K562 (cell line): ENCODE results near the gene DCAF7. TPM values are rescaled to one million over a fixed set of nuclear protein-coding genes. Genes with fewer than 3 reads are reported as not detected.

Experiments used
- ATAC-seq: fragments of 200-7000 bp; cut with Tn5 transposase; 3 replicates; pipeline ENCODE4 v1.9.1; 2020; ENCODE audit warnings: moderate library complexity
- BruUV-seq: library from RNA; stranded (reverse); fragments of 400-500 nt; replicated peaks from 2 replicates; lab custom pipeline; 2021; lab: Mats Ljungman, UMichigan
- CTCF ChIA-PET: fragments of 300-600 bp; formaldehyde crosslinking; extraction: SDS; loops from one replicate; lab custom pipeline; 2021; ENCODE audit warnings: low intra/inter-chr PET ratio; lab: Yijun Ruan, JAX
- POLR2A ChIA-PET: fragments of 300-600, 350-650 bp; sonication (Branson Sonifier 250); formaldehyde crosslinking; extraction: SDS; loops from one replicate; lab custom pipeline; 2021; ENCODE audit warnings: antibody characterized with exemption, inconsistent platforms; lab: Yijun Ruan, JAX
- DNase-seq, 4 experiments: peaks; one replicate each; pipeline versions ENCODE4 v3.0.0 to v3.0.0-alpha.2; 2011 to 2018; ENCODE audit warnings: low spot score in 3 of 4, mixed read lengths in 3 of 4; ENCODE audit errors: extremely low read depth in 1 of 4
- FAIRE-seq: peaks from 2 replicates; lab custom pipeline; 2011; peaks lifted over from hg19 to GRCh38; lab: Jason Lieb, UNC
- H2AFZ ChIP-seq: 2 replicates; pipeline ENCODE4 v1.6.0; 2011; ENCODE audit warnings: low read depth, low read length, control low read depth, inconsistent platforms
- H3K27ac ChIP-seq: fragments of 200-600 bp; 3 replicates; pipeline ENCODE4 v1.8.0; 2011; ENCODE audit warnings: low read depth, mild to moderate bottlenecking, control low read depth, inconsistent platforms, low read length, moderate library complexity, mixed read lengths; ENCODE audit errors: extremely low read depth
- H3K27me3 ChIP-seq, 2 experiments: fragments of 300-600 bp in 1 of 2; 2 replicates in 1 of 2; 3 replicates in 1 of 2; pipeline versions ENCODE4 v1.6.0 to v1.8.0; 2011; ENCODE audit warnings: inconsistent platforms in 2 of 2, low read length in 2 of 2, mild to moderate bottlenecking in 1 of 2, mixed read lengths in 1 of 2, moderate library complexity in 1 of 2; ENCODE audit not compliant: control insufficient read depth in 2 of 2, insufficient read depth in 2 of 2
- H3K36me3 ChIP-seq: fragments of 300-600 bp; 3 replicates; pipeline ENCODE4 v1.8.0; 2011; ENCODE audit warnings: mild to moderate bottlenecking, low read length, inconsistent platforms; ENCODE audit not compliant: control insufficient read depth, insufficient read depth
- H3K4me1 ChIP-seq, 2 experiments: fragments of 200-600 bp in 1 of 2; replicated peaks in 1 of 2; 2 replicates in 1 of 2; 3 replicates in 1 of 2; pipeline versions ENCODE4 v1.5.1 to v1.8.0; 2011; ENCODE audit warnings: inconsistent platforms in 2 of 2, low read length in 2 of 2, mild to moderate bottlenecking in 1 of 2, mixed read lengths in 1 of 2, moderate library complexity in 1 of 2; ENCODE audit not compliant: control insufficient read depth in 2 of 2, insufficient read depth in 2 of 2
- H3K4me2 ChIP-seq: 2 replicates; pipeline ENCODE4 v1.6.1; 2011; ENCODE audit warnings: low read length, control low read depth, inconsistent platforms, mixed read lengths; ENCODE audit not compliant: insufficient read depth
- H3K4me3 ChIP-seq: fragments of 200-600 bp; sonication (generic), shearing (Covaris generic); 2 replicates; pipeline ENCODE4 v1.5.1; 2016; ENCODE audit warnings: control low read depth, inconsistent platforms
- H3K79me2 ChIP-seq: fragments of 200-600 bp; 3 replicates; pipeline ENCODE4 v1.8.0; 2011; ENCODE audit warnings: low read length, inconsistent platforms; ENCODE audit not compliant: control insufficient read depth, insufficient read depth
- H3K9ac ChIP-seq, 2 experiments: 2 replicates each; pipeline versions ENCODE4 v1.6.0 to v1.6.1; 2011; ENCODE audit warnings: low read depth in 2 of 2, low read length in 2 of 2, control low read depth in 1 of 2, inconsistent platforms in 1 of 2, mild to moderate bottlenecking in 1 of 2, mixed read lengths in 1 of 2; ENCODE audit not compliant: insufficient read depth in 1 of 2
- H3K9me1 ChIP-seq: one replicate; pipeline ENCODE4 v1.6.0; 2011; ENCODE audit warnings: inconsistent platforms, mild to moderate bottlenecking, low read length, moderate library complexity; ENCODE audit not compliant: control insufficient read depth, insufficient read depth
- H3K9me3 ChIP-seq: replicated peaks from 2 replicates; pipeline ENCODE4 v1.5.1; 2011; ENCODE audit warnings: low read depth, low read length, inconsistent platforms; ENCODE audit not compliant: control insufficient read depth, insufficient read depth
- H4K20me1 ChIP-seq: replicated peaks from 2 replicates; pipeline ENCODE4 v1.6.1; 2011; ENCODE audit warnings: low read length, inconsistent platforms, mixed read lengths; ENCODE audit not compliant: control insufficient read depth, insufficient read depth
- BCOR ChIP-seq: fragments of 450-650 bp; IDR thresholded peaks from 2 replicates; pipeline ENCODE4 v1.6.1; 2016
- PCBP1 ChIP-seq: fragments of 200-400 bp; formaldehyde crosslinking; IDR thresholded peaks from 2 replicates; pipeline ENCODE4 v1.6.1; 2018; ENCODE audit warnings: mild to moderate bottlenecking, low read depth, low read length; ENCODE audit not compliant: poor library complexity, severe bottlenecking
- POU5F1 ChIP-seq: fragments of 150-350 bp; IDR thresholded peaks from 2 replicates; pipeline ENCODE4 v1.6.1; 2014; ENCODE audit warnings: borderline replicate concordance, low read length, low read depth, mild to moderate bottlenecking; ENCODE audit not compliant: partially characterized antibody
- SMAD3 ChIP-seq: fragments of 450-650 bp; formaldehyde crosslinking; conservative IDR thresholded peaks from 2 replicates; pipeline ENCODE4 v1.4.0; 2020; ENCODE audit warnings: mild to moderate bottlenecking
- TGIF2 ChIP-seq: sonication (generic); formaldehyde crosslinking; IDR thresholded peaks from 2 replicates; pipeline ENCODE4 v1.8.1; 2022; ENCODE audit warnings: mild to moderate bottlenecking, missing genetic modification reagents, moderate library complexity
- WGBS: fragments of 100-300 bp; shearing (Covaris generic); methylation state at CpG from one replicate; pipeline ENCODE4 v1.1.6; 2016; ENCODE audit warnings: low coverage, mixed read lengths; ENCODE audit not compliant: insufficient coverage; ENCODE audit errors: missing lambda C conversion rate; 5-methylcytosine and 5-hydroxymethylcytosine counted together
- in situ Hi-C: fragments of 300-500 bp; cut with MboI; formaldehyde crosslinking; loops from 4 replicates; pipeline ENCODE4 v1.15.0; 2018; ENCODE audit warnings: inconsistent platforms, mixed read lengths
- intact Hi-C: fragments of 100-400 bp; cut with micrococcal nuclease; formaldehyde crosslinking; loops from 2 replicates; pipeline ENCODE4 v1.14.2; 2022
- polyA plus RNA-seq, 8 experiments: library from polyadenylated mRNA; depleted of rRNA in 4 of 8; stranded (reverse) in 5 of 8; unstranded in 3 of 8; fragments of >200 nt; fragmentation: Nextera tagmentation in 2 of 8; fragmentation: Illumina TruSeq in 1 of 8; extraction: Ambion mirVana in 2 of 8; extraction: Trizol in 1 of 8; gene quantifications; 2 replicates each; pipeline versions ENCODE4 v1.2.1 to v1.2.3, GENCODE V29; 2011 to 2014; ENCODE audit warnings: inconsistent platforms in 1 of 8, missing spikeins in 1 of 8
- total RNA-seq, 7 experiments: library from RNA; depleted of rRNA in 6 of 7; stranded (reverse); fragments of >200 nt in 6 of 7; fragmentation: Illumina TruSeq in 2 of 7; extraction: Trizol in 2 of 7; gene quantifications; 2 replicates each; pipeline versions ENCODE4 v1.2.1 to v1.2.3, GENCODE V29; 2011 to 2021; ENCODE audit warnings: low replicate concordance in 1 of 7
- TF ChIP-seq, protein P1 (sequence below), 2 experiments: fragments of 450-650 bp; IDR thresholded peaks; 2 replicates each; pipeline ENCODE4 v1.6.1; 2016; ENCODE audit warnings: mild to moderate bottlenecking in 2 of 2, borderline replicate concordance in 1 of 2, low read depth in 1 of 2, moderate library complexity in 1 of 2

The DCAF7 gene
- total and polyA plus RNA-seq, 9 of the 15 experiments (the other 6 are each of a cell fraction or from before 2014, with no cell fraction given): 30.8 to 123 (median 40.2) TPM

DNA sequence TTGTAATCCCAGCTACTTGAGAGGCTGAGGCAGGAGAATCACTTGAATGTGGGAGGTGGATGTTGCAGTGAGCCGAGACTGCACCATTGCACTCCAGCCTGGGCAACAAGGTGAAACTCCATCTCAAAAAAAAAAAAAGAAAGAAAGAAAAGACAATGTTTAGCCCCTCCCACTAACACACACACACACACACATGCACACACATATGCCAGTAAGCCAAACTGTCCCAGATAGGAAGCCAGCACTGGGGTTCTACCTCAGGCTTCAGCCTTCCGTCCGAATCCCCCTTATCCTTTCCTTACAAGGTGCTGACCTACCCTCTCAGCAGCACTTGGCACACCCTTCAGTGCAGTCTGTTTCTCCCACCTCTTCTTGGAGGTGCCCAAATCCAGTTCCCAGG is 35.8 kb upstream of the DCAF7 start:
- no peaks in the 10 kb centered on the region for H3K9me3 ChIP-seq
- no peaks in the 10 kb centered on the region; a peak in 1 of 5 replicates for H3K4me1 ChIP-seq
- no peak overlapping the region for H2AFZ ChIP-seq
- peaks cover 30 to 52% of the 10 kb centered on the region in 2 experiments for H3K27me3 ChIP-seq
- H3K27ac ChIP-seq: no peak overlapping the region
- no peak overlapping the region for H3K9ac ChIP-seq
- BruUV-seq: no TSS peak
- H3K9me1 ChIP-seq: no peaks in the 10 kb centered on the region
- H3K36me3 ChIP-seq: no peaks in the 10 kb centered on the region
- H3K4me3 ChIP-seq: no peak overlapping the region
- H3K4me2 ChIP-seq: no peak overlapping the region
- ChIA-PET POLR2A (no interaction called here), CTCF (no interaction called here)
- H3K79me2 ChIP-seq: no peaks in the 10 kb centered on the region
- 3% methylated on average over 3 of the region's 3 CpGs for WGBS
- in situ Hi-C loops: no loop called here
- no peak for FAIRE-seq
- no peak for DNase-seq
- TF ChIP-seq SMAD3 (CRISPR knock-in tag) (no peak), BCOR (no peak), PCBP1 (no peak), POU5F1 (no peak), TGIF2 (no peak)
- TF ChIP-seq, protein P1, sequence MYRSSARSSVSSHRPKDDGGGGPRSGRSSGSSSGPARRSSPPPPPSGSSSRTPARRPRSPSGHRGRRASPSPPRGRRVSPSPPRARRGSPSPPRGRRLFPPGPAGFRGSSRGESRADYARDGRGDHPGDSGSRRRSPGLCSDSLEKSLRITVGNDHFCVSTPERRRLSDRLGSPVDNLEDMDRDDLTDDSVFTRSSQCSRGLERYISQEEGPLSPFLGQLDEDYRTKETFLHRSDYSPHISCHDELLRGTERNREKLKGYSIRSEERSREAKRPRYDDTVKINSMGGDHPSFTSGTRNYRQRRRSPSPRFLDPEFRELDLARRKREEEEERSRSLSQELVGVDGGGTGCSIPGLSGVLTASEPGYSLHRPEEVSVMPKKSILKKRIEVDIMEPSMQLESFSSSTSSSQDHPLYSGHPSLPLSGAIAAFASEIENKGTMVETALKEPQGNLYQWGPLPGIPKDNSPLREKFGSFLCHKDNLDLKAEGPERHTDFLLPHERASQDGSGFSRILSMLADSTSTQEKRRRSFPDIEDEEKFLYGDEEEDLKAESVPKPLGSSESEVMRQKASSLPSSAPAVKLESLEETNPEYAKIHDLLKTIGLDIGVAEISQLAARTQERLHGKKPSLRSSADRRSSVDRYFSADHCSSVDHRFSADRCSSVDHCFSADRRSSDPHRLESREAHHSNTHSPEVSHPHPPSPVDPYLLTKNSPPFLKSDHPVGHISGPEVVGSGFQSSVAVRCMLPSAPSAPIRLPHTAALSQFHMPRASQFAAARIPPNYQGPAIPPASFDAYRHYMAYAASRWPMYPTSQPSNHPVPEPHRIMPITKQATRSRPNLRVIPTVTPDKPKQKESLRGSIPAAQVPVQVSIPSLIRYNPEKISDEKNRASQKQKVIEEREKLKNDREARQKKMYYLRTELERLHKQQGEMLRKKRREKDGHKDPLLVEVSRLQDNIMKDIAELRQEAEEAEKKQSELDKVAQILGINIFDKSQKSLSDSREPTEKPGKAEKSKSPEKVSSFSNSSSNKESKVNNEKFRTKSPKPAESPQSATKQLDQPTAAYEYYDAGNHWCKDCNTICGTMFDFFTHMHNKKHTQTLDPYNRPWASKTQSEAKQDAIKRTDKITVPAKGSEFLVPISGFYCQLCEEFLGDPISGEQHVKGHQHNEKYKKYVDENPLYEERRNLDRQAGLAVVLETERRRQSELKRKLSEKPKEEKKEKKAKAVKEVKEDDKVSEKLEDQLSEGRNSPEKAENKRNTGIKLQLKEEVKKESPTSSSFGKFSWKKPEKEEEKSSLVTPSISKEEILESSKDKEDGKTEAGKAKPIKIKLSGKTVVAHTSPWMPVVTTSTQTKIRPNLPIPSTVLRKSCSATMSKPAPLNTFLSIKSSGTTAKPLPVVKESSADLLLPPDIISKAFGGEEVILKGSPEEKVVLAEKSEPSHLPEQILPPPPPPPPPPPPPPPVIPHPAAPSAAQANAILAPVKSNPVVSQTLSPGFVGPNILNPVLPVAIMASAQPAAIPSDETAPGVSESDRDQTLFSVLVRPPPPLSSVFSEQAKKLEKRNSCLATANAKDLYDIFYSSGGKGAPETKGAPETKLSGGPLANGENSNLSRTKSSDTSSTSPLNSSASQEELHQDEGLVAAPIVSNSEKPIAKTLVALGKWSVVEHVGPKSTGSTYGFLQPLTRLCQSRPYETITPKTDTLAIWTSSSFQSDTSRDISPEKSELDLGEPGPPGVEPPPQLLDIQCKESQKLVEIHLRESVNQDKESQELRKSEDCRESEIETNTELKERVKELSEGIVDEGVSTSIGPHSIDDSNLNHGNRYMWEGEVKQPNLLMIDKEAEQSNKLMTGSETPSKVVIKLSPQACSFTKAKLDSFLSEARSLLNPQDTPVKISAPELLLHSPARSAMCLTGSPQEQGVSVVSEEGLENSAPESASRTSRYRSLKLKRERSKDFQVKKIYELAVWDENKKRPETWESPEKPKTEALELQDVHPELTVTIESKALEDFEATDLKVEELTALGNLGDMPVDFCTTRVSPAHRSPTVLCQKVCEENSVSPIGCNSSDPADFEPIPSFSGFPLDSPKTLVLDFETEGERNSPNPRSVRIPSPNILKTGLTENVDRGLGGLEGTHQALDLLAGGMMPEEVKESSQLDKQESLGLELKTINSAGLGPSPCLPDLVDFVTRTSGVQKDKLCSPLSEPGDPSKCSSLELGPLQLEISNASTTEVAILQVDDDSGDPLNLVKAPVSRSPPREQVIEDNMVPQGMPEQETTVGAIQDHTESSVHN (IDR thresholded peaks at IDR 0.05; ENCODE audit: borderline replicate concordance in 1 of 2, low read depth in 1 of 2): no peak
- H4K20me1 ChIP-seq: peaks cover 7% of the 10 kb centered on the region; the same call in 1 of the 2 replicates
- ATAC-seq: no peak
- intact Hi-C loops: no loop called here
